Stimulated activated CD4-positive, alpha-beta T cell treated with anti-CD3 and anti-CD28 coated beads, Interleukin-1b, Interleukin-23, amount 100 ng/mL, for 4 hours (primary cell): ENCODE results near the gene SIX3.

Source experiments
- DNase-seq, 2 donors: peaks; one replicate each; pipeline ENCODE4 v3.0.0-alpha.2; 2020; ENCODE audit warnings: low read depth in 2 of 2

Gene SIX3

GRCh38 chr2:44943693-44944101, 2.2 kb downstream of the SIX3 start:
- DNase-seq = no peak

DNA sequence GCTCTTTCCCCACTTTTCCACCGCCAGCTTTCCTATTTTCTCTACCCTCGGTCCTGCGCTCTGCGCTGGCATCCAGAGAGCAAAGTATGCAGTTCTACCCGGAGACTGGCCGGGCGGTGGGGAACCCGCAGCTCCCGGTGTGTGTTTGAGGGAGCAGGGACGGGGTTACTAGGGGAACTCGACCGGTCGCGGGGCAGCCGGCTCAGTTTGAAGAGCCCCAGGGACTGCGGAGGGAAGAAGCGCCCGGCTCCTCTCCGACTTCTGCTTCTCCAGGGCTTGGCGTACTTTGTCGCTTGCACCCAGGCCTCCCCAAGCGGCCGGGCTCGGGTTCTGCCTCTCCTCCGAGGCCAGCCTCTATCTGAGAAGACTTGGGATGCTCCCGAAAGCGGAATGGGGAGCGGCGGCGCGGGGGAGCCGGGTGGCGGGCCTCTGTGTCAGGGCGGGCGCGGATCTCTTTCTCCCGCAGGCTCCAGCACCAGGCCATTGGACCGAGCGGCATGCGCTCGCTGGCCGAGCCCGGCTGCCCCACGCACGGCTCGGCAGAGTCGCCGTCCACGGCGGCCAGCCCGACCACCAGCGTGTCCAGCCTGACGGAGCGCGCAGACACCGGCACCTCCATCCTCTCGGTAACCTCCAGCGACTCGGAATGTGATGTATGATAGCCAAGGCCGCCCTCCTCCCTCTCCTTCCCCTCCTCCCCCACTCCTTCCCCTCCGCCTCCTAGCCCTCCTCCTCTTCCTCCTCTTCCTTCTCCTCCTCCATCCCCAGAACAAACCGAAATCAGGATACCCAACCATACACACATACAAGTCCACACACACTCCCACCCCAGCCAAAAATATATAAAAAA, 2.8 kb downstream of the SIX3 start:
- no peak for DNase-seq

DNA sequence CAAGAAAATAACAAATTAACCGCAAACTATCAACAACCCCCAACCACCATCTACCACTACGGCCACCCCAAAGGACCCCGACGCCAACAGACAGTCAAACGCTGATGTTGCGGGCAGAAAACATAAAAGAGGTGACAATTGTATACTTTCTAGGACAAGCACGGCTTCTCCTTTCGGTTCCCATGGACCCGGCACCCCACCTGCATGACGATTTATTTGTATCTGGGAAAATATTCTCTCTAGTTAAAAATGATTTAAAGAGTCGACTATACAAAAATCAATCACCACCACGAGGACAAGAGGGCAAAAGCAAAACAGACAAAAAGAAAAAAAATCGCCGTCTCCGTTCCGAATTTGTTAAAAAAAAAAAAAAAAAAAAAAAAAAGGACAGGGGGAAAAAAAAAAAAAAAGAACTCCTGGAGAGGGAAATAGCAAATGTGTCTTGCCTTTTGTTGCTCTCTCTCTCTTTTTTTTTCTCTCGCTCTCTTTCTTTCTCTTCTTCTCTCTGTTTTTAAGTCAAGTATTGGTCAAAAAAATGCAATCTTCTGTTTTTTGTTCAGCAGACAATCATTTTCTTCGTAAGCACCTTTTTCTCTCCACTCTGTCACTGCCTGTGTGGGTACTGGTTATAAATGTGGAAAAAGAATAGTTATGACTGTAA, 3.6 kb downstream of the SIX3 start:
- no peak for DNase-seq

DNA sequence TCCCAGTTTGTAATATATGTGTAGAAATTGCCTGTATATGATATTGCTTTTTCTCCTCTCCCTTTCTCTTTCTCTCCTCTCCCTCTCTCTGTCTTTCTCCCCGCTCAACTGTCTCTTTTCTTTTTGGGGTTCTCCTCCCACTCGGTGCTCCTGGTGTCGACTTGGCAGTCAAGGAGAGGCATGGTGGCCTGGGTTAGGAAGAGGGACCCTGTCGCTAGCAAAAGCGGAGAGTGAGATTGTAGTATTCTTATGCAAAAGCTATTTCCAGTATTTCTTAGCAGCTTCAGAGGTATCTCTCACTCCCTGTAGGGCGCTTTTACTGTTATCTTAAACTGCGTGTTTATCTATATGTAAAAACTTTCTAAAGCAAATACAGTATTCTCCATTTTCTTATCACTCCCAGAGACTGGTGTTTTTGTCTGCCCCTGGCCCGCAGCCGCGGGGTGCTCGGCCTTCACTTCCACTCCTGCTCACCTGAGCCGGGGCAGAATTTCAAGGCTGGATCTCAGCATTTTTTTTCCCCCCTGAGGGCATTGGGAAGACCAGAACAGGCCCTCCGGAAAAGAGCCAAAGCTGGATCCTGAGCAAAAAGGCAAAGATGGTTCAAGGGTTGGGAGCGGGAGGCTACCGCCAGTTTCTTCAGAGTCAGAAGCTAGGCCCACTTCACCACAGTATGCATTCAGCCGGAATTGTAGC, 4.3 kb downstream of the SIX3 start:
- DNase-seq = no peak

DNA sequence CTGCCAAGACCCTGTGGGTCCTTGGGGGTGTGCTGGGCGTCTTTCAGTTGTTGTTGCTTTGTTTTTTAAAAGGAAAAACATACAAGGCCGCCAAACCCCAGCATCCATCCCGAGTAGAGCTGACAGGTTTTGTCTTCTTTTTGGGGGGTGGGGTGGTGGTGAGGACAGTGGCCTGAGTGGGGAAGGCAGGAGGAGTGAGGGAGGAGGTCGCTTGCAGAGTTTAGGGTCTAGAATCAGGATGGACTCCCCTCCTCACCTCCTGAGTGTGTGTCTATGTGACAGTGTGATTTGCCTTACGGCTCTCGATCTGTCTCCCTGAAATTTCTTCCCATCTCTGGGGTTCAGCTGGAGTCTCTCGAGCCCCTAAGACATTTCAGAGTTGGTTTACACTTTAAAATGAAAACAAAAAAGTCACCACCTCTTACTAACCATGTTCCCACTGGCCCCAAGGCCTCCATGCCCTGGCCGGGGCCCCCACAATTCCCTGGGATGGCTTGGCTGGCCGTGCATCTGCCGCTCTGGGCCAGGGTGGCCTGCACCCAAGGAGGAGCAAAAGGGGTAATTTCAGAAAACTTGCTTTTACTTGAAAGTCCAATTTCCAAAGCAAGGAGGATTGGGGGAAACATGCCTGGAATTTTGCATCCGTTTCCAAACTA, 5.0 kb downstream of the SIX3 start:
- no peak for DNase-seq

DNA sequence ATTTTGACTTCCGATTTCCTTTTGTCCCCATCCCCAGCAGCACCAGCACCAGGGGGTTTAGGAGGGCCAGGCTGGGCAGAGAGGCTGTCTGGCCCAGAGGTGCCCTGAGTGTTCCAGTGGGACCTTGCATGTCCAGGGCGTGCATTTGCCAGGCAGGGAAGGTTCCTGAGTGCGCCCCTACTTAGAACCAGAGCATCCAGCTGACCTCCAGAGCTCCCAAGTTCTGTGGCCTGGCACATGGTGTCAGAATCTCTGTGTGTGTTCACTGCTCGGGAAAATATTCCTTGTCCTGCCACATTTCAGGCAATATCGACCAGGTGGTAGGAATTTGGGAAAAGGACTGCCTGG, 5.5 kb downstream of the SIX3 start:
- no peak for DNase-seq

GRCh38 chr2:44948565-44949328, 7.2 kb downstream of the SIX3 start:
- no peak for DNase-seq

DNA sequence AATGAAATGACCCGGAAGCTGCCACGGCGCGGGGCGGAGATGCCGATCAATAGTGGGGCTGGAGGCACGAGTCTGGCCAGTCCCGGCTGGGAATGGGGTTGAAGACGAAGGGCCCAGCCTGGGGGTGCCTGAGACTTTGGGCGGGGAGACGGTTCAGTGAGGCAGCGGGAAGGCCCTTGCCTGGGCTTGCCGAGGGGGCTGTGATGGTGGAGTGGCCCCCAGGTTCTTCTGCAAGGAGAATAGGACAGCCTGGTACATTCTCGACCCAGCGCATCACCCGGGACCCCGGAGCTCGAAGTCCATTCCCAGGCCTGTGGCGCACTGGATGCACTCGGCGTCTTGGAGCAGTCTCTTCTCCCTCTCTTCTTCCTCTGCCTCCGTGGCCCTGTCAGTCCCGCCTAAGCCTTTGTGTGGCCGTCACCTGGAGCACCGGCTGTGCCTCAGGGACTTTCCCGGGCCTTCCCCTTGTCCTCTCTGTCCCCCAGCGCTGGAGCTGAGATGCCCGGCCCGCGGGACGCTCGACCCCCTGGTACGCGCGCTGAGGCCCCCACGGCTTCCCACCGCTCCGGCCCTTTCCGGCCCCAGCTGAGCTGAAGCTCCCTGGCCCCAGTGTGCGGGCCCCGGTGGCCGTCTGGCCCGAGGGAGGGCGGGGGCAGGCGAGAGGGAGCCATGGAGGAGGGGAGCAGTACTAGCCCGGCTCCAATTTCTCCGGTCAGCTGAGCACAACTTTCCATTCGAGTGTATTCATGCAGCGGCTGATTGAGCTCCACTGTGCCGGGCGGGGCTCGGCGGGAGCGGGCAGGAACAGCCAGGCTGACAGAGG, 8.0 kb downstream of the SIX3 start:
- DNase-seq = no peak

DNA sequence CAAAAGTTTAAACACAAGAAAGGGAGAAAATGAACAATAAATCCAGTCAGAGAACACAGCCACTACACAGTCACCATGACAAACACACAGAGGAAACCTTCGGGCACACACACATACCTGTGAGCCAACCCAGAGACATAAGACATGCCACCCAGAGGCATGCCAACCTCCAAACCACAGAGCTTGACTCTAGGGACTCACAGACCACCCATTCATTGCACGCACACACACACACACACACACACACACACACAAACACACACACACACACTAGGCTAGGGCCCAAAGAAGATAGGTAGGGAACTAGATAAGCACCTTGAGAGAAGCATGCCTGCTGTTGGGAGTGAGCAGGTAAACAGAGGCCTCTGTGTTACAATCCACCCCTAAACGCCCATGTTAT, 9.1 kb downstream of the SIX3 start:
- no peak for DNase-seq

- no peak for DNase-seq
Observed at GRCh38 chr2:44951124-44951523, 9.6 kb downstream of the SIX3 start.

GRCh38 chr2:44951714-44952113, 10.2 kb downstream of the SIX3 start:
- no peak for DNase-seq

DNA sequence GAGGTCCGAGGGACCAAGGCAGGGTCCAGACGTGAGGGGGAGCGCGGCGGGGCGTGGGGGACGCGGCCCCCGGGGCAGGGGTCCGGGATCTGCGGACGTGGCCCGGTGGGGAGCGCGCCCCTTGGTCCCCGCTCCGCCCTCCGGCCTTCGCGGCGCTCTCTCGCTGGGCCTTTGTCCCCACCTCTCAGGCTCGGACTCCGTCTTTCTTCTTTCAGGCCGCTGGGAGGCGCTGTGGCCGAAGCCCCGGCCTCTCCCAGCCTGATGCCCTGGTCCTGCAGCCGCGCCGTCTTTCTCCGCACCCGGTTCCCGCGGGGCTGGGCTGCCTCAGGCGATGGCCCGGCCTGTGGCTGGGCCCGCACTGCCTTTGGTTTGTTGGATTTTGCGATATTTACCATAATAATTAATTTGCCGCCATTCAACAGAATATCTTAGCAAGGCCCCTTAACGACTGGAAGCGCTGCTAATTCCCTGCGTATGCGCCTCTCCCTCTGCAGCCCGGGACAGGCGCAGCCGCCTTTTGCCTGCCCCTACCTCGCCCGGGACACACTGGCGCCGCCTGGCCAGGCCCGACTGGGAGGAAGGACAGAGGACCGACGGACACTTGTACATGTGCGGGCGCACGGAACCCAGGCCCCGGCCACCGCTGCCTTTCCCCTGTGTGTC, 10.8 kb downstream of the SIX3 start:
- DNase-seq = no peak

- no peak for DNase-seq
Observed at GRCh38 chr2:44952806-44953498, 11.4 kb downstream of the SIX3 start.

GRCh38 chr2:44953499-44953883, 12.0 kb downstream of the SIX3 start:
- no peak for DNase-seq

DNA sequence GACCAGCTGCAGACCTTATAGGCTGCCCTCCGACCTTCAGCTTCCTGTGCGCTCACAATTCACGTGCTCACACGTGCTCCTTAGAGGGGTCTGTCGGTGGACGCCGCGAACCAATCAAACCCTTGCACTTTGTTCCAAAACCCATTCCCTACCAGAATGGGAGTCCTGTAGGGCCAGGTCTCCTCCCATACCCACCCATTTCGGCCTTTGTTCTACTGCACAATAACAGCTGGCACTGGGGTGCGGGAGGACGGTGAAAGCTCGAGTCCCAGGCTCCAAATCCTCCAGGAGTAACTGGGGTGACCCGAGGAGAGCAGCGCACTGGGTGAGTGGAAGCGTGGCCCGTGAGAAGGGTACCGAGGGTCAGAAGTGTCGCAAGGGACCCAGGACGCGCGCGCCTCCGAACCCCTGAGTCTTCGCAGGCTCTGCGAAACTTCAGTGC, 13.0 kb downstream of the SIX3 start:
- DNase-seq = no peak

GRCh38 chr2:44954889-44955592, 13.5 kb downstream of the SIX3 start:
- DNase-seq = no peak

DNA sequence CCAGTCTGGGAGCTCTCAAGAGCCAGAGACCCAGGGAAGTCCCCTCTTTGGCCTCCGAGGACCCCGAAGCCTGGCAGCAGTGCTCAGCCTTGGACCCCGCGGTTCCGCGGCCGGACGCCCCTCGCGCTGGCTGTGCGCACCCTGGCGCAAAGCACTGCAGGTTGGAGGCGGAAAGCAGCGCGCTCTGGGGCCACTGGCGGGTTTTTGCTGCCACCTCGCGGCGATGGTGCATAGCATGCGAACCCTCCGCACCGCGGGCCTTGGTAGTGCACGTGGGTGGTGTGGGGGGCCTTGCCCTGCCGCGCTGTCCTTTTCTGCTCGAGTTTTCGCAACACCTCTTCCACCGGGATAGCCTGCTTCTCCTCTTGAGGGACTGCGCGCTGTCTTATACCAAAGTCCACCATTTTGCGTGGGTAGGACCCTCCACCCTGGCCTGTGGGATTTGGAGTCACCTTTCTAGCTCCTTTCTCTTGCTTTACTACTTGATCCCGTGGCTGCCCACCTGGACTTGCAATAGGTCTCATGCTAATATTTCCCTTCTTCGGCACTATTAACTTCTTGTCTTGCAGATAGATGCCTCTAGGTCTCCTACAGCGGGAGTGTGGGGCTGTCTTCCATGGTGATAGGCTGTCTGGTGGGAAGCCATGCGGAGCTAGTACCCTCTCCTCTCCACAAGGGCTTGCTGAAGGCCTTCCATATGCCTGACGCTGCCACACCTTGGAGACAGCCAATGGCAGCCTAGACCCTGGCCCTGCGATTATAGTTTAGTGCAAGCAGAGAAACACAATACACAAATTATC, 14.3 kb downstream of the SIX3 start:
- peak; percentile 61 to 81 for DNase-seq

DNA sequence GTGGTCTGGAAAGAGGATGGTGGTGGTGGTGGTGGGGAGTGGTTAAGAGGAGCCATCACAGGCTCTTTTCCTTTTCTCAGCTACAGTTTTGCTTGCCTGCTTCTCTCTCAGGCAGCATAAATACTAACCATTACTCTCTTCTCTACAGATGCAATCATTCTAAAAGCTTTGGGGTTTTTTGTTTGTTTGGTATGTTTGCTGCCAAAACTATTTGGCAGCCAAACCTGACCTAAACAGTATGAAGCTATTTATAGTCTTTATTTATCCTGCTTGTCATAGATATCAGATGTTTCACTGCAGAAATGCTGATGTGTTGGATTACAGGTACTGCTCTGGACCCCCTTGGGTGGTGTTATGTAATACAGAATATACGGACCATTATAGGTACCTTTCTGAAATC, 15.3 kb downstream of the SIX3 start:
- no peak for DNase-seq
